Panc1 (cell line): ENCODE data around the gene TCP10L.

ENCODE experiments used
- CTCF ChIP-seq: fragments of 450-650 bp; IDR thresholded peaks from 2 replicates; pipeline ENCODE4 v1.5.1; 2017; ENCODE audit warnings: mild to moderate bottlenecking
- TCF7L2 ChIP-seq: IDR thresholded peaks from 2 replicates; pipeline ENCODE4 v1.6.1; 2011; ENCODE audit warnings: mild to moderate bottlenecking, low read depth, low read length, inconsistent platforms

DNA sequence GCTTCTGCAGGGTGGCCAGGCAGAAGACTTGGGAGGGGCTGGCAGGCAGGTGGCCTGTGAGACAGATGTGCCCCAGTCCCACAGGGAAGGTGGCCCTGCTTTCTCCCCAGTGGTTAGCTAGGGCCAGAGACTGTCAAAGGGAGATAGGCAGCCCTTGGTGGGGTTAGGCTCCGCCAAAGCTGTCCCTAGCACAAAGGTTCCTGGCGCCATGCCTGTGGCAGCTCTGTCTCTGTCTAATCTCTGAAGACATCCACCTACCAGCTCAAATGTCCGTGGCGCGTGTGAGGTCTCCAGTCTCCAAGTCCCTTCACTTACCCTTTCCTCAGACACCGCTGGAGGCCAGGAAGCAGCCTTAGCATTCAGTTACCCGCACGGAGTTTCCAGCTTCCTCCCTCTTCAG lies 17.7 kb downstream of the TCP10L start:
- no peak for TF ChIP-seq CTCF
- TF ChIP-seq TCF7L2, result no peak
